Measurements from ENCODE around the gene SLC27A2.

DNA sequence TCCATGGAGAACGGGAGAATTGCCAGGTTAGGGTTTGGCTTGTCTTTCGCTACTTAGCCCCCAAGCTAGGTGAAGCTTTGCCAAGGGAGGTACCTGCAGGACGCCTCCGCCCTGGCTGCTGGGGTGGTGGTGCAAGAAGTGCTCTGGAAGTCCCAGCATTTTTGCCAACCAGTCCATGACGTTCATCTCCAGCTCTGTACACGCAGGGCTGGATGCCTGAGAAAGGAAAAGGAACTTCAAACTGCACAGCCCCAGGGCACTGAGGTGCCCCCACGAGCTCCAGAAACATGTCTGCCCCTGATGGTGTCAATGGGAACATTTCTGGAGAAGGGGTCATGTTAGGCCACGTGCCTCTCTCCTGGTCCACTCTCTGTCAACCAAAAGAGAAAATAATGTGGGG is 75.3 kb downstream of the SLC27A2 start:
- TF ChIP-seq, protein P1, sequence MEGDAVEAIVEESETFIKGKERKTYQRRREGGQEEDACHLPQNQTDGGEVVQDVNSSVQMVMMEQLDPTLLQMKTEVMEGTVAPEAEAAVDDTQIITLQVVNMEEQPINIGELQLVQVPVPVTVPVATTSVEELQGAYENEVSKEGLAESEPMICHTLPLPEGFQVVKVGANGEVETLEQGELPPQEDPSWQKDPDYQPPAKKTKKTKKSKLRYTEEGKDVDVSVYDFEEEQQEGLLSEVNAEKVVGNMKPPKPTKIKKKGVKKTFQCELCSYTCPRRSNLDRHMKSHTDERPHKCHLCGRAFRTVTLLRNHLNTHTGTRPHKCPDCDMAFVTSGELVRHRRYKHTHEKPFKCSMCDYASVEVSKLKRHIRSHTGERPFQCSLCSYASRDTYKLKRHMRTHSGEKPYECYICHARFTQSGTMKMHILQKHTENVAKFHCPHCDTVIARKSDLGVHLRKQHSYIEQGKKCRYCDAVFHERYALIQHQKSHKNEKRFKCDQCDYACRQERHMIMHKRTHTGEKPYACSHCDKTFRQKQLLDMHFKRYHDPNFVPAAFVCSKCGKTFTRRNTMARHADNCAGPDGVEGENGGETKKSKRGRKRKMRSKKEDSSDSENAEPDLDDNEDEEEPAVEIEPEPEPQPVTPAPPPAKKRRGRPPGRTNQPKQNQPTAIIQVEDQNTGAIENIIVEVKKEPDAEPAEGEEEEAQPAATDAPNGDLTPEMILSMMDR (IDR thresholded peaks at IDR 0.05) = no peak
- TF ChIP-seq ZFX (IDR thresholded peaks at IDR 0.05; ENCODE audit: borderline replicate concordance) = no peak

Data from 22Rv1 (cell line).